Tongue (tissue), 2 donors: ENCODE results near the gene ERFE. TPM values are rescaled to one million over a fixed set of nuclear protein-coding genes. Genes with fewer than 3 reads are reported as not detected.

ENCODE experiments used
- DNase-seq: peaks from one replicate; pipeline ENCODE4 v3.0.0-alpha.2; 2015
- total RNA-seq: library from RNA; depleted of rRNA; stranded (reverse); fragments of >200 nt; gene quantifications from one replicate; pipeline ENCODE4 v1.2.3, GENCODE V29; 2014

ERFE gene
- total RNA-seq, 1 donor from 2014 or later: 14.1 TPM

DNA sequence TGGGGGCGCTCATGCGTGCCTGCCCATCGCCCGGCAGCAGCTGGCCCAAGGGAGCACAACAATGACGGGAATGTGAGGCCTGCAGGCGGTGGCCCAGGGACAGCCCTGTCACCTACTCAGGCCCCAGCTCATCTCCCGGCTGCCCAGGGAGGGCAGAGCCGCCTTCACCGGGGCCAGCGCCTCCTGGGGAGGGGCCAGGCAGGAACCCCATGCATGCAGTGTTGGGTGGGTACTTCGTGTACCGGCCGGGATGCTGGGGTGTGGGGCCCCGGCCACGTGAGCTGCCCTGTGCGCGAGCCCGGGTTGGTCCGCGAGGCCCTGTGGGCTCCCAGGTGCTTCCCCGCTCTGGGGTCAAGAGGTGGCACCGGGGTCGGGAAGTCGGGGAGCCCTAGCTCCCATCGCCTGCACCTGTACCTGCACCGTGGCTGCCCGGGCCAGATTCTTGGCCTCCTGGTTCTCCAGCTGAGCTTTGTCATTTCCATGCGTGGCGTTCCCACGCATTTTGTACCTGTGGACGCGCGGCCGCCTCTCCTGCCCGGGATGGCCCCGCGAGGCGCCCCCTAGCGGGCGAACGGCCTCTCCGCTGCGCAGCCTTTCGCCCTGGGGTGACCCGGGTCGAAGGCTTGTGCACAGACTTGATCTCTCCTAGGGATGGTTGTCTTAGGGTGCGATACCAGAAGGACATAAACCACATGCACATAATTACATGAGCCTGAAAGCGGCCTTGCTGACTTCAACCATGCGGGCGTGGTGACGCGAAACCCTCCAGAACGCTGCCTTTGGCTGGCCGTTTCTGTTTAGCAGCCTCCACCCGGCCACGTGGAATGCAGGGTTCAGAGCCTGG is 19.4 kb upstream of the ERFE start:
- peak; percentile 52 for DNase-seq

DNA sequence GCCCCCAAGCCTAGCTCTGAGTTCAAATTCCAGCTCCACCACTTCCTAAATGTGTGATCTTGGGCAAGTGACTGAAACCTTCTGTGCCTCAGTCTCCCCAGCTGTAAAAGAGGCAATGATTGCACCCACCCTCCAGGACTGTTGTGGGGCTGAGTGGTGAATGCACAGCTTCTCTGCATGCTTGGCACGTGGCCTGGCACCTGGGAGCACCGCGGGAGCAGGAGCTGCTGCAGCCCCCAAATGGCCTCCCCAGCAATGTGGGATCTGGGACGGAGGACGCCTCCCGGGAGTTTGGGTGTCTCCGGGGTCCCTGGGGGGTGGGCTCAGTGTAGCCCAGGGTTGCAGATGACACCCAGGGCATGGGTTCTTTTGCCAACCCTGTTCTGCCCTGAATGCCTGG is 18.7 kb upstream of the ERFE start:
- DNase-seq: no peak

DNA sequence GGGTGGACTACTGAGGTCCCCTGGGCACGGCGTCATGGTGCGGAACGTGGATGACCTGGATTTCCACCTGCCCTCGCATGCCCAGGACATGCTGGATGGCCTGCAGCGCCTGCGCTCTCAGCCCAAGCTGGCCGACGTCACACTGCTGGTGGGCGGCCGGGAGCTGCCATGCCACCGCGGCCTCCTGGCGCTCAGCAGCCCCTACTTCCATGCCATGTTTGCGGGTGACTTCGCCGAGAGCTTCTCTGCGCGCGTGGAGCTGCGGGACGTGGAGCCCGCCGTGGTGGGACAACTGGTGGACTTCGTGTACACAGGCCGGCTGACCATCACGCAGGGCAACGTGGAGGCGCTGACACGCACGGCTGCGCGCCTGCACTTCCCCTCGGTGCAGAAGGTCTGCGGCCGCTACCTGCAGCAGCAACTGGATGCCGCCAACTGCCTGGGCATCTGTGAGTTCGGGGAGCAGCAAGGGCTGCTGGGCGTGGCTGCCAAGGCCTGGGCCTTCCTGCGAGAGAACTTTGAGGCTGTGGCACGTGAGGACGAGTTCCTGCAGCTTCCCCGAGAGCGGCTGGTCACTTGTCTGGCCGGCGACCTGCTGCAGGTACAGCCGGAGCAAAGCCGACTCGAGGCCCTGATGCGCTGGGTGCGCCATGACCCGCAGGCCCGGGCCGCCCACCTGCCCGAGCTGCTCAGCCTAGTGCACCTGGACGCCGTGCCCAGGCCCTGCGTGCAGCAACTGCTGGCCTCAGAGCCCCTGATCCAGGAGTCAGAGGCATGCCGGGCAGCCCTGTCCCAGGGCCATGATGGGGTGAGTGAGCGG is 17.8 kb upstream of the ERFE start:
- no peak for DNase-seq

DNA sequence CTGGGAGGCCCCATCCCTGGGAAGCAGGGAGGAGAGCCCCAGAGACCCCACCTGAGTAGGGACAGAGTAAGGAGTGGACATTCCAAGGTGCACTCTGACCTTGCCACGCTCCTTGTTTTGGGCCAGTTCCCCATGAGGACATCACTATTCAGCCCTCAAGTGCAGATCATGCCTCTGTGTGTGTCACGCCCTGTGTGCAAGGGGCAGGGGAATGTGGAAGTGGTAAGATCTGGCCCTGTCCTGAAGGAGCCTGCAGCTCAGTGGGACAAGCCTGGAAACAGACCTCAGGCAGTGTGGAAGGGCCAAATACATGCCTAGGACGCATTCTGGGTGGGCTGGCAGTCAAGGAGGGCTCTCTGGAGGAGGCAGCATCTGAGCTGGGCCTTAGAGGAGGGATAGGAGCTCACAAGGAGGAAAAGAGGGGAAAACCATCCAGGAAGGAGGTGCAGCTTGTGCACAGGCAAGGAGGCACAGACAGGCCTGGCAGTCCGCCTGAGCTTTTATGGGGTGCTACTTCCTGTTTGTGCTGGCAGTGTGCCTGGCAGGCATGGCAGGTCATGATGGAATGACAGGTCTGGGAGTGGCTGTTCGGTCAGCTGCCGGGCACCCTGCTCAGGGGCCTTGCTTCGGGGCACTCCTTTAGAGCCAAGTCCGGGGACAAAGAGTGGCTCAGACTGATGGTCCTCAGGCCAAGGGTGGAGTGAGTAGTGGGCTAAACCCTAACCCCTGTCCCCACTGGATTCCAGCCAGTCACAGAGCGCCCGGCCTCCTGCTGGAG is 17.0 kb upstream of the ERFE start:
- DNase-seq: no peak

DNA sequence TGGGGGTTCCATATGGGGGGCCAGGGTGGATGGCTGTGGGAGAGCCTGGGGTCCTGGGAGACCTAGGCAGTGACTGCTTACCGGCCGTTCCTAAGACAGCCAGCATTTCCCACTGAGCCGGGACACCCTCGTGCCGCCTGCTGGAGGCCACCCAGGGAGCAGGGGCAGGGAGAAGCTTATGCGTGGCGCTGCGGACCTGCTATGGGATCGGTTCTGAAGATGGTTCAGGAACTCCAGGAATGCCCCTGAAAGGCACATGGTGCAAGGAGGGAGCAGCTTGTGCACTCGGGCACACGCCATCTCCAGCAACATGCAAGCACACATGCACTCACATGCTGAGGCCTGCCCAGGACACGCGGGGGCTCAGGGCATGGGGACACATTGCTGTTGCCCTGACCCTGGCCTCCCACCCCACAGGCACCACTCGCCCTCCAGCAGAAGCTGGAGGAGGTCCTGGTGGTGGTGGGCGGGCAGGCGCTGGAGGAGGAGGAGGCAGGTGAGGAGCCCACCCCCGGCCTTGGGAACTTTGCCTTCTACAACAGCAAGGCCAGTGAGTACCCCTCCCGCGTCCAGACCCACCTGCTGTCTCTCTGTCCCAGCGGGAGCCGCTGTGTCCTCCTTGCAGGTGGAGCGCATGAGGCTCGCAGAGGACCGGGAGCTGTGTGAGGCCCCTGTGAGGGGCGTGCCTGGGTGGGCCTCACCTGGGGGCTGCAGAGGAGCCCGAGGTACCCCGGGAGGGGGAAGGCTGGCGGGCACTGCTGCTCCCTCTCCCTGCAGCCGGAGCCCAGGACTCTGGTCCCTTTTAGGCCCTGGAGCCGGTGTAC is 16.2 kb upstream of the ERFE start:
- DNase-seq: no peak

DNA sequence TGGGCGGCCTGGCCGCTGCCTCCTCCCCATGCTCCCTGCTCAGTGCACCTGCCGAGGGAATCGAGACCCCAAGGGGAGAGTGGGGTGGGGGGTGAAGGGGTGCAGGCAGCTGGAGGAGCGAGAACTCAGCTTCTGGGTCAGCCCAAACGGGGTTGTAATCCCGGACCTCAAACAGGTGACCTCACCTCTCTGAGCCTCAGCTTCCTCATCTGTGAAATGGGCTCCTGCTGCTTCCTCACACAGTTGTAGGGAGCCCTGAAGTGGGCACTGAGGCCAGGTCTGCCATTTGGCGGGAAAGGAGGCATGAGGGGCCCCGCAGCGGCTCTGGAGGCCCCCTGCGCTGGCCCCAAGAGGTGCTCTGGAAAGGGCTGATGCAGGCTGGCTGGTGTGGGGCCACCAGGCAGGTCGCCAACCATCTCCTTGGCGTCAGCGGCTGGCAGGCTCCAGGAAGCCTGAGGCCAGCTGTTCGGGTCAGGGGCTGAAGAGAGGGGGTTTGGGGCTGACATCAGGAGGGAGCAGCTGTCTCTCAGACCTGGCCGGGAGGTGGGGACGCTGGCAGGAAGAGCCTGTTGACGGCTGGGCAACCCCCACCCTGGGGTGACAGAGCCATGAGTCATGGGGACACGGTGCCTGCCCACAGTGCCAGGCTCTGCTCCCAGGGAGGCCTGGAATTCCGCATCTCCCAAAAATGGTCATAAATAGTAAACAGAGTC is 15.4 kb upstream of the ERFE start:
- DNase-seq: peak; percentile 74

DNA sequence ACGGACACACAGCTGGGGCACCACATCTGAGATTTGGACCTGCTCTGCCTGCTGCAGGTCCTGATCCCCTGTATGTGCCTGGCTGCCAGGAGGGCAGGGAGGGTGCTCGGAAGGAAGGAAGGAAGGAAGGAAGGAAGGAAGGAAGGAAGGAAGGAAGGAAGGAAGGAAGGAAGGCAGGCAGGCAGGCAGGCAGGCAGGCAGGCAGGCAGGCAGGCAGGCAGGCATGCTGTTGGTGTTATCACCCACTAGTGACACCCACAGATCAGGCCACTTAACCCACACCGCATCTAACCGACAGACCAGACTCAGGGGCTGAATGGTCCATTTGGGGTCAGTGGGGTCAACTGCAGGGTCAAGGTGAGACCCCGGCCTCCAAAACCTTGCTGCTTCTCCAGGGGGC is 14.5 kb upstream of the ERFE start:
- DNase-seq: no peak

DNA sequence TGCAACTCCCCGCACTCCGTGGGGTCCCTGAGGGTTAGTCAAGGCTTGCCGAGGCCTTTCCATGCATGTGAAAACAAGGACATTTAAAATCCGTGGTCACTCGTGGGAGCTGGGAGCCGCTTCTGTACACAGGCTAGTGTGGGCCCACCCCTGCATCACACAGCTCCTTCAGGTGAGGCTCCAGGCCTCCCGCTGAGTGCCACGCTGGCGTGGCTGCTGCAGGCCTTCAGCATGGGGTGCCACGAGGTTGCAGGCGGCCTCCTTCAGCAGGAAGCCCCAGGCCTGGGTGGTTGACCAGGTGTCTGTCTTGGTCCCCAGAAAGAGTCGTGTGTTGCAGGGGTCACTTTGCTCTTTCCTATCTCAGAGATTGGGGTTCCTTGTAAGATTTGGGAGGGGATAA is 13.7 kb upstream of the ERFE start:
- DNase-seq: no peak

DNA sequence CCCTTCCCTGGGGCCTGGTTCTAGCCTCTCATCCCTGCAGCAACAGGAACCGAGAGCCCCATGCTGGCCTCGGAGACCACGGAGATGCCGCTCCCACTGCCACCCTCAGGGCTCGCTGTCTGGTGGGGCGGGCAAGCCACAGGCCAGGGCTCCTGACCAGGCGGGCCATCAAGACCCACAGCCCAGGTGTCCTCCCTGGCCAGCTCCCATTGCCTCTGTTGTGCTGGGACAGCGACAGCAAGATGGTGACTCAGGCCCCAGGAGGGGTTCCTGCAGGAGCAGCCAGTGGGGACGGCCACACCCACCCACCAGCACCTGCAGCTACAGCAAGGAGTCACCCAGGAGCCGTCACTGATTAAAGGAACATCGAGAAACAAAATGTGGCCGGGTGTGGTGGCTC is 12.9 kb upstream of the ERFE start:
- no peak for DNase-seq

DNA sequence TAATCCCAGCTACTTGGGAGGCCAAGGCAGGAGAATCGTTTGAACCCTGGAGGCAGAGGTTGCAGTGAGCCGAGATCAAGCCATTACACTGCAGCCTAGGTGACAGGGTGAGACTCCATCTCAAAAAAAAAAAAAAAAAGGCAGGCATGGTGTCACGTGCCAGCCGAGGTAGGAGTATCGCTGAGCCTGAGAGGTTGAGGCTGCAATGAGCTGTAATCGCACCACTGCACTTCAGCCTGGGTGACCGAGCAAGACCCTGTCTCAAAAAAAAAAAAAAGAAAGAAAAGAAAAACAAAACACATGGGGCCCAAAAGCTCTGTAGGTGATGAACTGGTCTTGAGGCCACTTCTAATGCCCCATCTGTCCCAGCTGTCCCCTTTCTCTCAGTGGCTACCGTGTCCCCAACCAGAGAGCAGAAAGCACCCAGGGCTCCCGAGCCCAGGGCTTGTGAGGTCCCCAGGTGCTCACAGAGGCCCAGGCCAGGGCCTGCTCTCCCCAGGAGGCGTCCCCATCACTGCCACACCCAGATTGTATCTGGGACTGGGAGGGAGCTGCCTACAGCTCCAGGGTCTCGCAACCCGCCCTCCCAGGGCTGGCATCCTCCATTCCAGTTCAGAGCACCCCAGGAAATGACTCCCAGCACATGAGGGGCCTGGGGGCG is 11.8 kb upstream of the ERFE start:
- DNase-seq: no peak

DNA sequence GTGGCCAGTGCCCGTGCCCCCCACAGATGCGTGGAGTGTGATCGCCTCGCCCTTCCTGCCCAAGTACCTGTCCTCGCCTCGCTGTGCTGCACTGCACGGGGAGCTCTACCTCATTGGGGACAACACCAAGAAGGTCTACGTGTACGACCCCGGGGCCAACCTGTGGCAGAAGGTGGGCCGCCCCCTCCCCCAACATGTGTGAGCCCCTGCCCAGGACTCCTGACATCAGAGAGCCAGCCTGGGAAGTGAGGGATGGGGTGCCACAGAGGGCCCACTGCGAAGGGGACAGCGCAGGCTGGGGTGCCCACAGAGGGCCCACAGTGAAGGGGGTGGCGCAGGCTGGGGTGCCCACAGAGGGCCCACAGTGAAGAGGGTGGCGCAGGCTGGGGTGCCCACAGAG is 9.8 kb upstream of the ERFE start:
- no peak for DNase-seq

DNA sequence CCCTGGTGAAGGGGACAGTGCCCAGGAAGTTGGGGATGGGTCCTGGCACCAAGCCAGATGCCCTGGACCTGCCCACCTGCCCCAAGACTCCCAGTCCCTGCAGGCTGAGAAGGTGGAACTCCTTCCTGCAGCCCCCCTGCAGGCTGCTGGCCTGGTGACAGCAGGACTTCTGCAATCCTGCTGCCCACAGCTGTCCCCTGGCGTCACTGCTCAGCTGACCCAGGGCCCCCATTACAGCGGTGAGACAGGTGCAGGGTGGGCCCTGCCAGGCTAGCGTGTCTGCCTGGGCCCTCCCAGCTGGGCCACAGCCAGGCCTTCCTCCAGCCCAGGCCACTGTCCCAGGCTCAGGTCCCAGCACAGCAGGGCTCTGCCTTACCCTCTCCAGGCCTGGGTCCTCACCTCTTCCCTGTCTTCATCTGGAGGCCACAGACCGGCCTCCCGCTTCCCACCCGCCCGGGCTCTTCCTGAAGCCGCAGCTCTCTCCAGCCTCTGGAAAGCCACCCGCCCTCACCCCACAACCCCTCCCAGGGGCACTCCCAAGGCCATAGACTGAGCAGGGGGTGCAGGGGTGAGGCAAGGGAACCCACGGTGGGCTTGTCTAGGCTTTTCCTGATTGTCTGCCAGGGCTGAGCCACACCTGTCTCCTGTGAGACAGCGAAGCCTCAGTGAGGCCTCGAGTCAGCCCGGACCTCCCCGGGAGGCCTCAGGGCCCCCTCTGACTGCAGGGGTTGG is 8.8 kb upstream of the ERFE start:
- peak; percentile 92 for DNase-seq

DNA sequence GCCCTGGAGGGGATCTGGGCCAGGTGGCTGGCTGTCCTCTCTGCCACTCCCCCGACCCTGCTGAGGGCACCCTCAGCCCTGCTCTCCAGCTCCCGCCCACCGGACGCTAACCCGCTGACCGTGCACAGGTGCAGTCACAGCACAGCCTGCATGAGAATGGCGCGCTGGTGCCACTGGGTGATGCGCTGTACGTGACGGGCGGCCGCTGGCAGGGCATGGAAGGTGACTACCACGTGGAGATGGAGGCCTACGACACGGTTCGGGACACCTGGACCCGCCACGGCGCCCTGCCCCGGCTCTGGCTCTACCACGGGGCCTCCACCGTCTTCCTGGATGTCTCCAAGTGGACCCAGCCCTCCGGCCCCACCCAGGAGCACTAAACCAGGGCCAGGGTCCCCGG is 8.1 kb upstream of the ERFE start:
- no peak for DNase-seq

DNA sequence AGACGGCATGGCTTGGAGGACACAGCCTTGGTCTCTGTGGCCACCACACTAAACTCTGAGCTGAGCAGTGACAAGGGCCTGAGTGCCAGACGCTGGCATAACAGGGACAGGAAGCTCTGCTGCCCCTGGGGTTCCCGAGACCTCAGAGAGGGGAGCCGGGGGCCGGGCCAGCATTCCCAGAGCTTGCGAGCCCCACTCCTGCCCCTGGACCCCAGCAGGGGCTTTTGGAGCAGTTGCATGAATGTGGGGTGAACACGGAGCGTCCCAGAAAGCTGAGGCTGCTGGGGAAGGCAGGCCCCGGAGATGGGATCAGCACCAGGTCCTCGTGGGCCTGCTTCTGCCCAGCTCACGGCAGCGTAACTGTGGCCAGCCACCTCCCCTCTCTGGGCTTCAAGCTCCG is 7.6 kb upstream of the ERFE start:
- DNase-seq: no peak

DNA sequence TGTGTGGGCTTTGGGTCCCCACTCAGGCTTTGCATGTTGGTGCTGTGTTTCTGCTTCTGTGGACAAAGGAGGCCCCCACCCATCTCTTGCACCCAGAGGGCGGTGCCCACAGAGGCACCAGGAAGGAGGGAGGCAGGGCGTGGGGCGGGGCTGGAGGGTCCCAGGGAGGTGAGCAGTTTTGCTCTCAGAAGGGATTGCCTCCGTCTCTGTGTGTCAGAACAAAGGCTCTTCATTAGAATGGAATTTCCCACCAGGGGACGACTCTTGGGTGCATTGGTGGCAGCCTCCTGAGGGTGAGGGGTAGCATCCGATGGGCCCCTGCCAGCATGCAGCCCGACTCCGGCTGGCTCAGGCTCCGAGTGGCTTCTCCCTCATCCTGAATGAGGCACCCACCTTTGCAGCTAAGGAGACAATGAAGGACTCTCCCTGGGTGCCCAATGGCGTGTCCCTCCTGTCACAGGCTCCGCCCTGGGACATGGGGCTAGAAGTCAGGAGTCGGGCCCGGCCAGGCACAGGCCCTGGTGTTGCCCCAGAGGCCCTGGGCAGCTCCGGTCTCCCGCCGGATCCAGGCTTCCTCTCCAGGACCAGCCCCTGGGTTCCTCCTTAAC is 7.0 kb upstream of the ERFE start:
- no peak for DNase-seq

DNA sequence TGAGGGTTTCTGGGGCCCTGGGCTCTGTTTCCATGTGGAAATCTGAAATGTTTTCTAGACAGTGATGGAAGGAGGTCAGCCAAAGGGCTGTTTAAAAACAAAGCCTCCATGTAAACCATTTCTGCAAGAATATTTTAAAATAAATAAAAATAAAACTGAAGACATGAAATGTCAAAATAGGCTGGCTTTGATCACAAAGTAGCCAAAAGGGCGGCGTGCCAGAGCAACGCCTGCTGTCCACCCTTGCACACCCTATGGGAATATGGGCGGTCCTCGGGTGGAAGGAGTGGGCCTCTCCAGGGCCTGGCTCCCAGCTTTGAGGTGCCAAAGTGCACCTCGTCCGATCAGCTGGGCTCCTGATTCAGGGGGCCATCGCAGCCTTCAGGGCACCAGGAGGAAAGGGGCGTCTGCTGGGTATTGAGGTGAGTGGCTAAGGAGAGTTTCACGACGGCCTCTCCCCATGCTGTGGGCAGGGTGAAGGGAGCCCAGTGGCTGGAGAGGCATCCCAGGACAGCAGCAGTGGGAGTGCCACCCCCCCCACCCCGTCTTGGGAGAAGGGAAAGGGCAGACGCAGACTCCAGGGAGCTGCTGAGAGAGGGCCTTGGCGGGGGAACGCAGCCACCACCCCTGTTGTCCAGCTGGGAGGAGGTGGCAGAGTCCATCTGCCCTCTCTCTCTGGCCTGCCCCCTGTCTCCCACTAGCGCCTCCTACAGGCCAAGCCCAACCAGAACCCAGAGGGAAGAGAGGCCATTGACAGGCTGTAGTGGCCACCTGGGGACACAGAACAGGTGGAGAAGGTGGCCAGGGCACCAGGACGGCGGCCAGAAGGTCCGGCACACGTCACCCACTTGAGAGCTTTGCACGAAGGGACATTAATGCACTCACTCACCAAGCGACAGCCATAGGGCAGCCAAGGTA is 5.7 kb upstream of the ERFE start:
- DNase-seq: peak; percentile 48

DNA sequence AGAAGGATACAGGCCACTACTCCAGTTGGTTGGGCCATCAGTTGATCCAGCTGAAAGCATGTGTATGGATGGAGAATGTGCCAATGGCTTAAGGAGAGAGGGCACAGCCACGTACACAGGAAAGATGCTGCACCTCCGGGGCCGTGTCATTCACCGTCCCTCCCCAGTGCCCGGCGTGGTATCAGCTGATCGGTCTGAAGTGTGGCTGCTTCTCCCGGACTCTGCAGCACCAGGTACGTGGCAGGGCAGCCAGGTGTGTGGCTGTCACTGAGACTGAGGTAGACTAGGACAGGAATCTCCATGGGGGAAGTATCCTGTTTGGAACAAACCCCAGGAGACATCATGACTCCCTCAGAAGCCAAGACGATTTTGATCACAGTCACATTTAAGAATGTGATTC is 4.2 kb upstream of the ERFE start:
- DNase-seq: no peak

DNA sequence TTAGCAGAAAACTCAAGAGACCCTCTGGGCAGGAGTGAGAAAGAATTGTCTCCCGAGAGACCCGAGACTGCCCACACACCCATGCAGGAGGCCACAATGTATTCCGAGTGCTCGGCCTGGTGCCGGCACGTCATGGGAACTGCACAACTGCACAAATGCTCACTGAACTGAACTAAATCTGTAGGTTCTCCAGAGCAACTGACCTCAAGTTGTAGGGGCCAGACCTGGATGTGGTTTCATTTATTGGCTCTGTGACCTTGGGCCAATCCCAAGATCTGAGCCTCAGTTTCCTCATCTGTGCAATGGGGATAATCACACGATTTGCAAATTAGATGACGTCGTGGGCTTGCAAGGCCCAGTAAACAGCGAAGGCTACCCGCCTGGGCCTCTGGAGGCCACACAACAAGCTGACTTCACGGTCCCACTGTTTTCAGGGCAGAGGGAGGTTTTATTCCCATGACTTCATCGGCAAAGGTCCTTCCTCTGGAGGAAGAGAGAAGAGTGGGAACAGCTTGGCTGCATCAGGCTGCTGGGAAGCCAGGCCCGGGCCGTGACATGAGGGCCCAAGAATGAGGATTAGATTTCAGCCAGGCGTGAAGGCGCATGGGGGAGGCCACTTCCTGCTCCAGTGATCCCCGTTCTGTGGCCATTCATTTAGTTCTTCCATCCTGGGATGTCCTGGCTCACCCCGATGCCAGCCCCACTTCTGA is 3.6 kb upstream of the ERFE start:
- peak; percentile 74 for DNase-seq
